Hepatocyte (in vitro differentiated cells): ENCODE data around the gene MYL7.

Source experiments
- EZH2 ChIP-seq: fragments of 200-600 bp; sonication (generic); IDR thresholded peaks from 2 replicates; pipeline ENCODE4 v1.6.1; 2016; ENCODE audit warnings: antibody characterized with exemption, mild to moderate bottlenecking, borderline replicate concordance
- EZH2phosphoT487 ChIP-seq: fragments of 200-600 bp; sonication (generic); IDR thresholded peaks from one replicate; pipeline ENCODE4 v1.6.1; 2018; ENCODE audit warnings: antibody characterized with exemption, mild to moderate bottlenecking, low read depth, moderate library complexity; ENCODE audit not compliant: unreplicated experiment, severe bottlenecking
- TF ChIP-seq, protein P1 (sequence below): fragments of 200-600 bp; sonication (generic); IDR thresholded peaks from 2 replicates; pipeline ENCODE4 v1.5.1; 2016; ENCODE audit warnings: antibody characterized with exemption, mild to moderate bottlenecking; ENCODE audit not compliant: poor library complexity

DNA sequence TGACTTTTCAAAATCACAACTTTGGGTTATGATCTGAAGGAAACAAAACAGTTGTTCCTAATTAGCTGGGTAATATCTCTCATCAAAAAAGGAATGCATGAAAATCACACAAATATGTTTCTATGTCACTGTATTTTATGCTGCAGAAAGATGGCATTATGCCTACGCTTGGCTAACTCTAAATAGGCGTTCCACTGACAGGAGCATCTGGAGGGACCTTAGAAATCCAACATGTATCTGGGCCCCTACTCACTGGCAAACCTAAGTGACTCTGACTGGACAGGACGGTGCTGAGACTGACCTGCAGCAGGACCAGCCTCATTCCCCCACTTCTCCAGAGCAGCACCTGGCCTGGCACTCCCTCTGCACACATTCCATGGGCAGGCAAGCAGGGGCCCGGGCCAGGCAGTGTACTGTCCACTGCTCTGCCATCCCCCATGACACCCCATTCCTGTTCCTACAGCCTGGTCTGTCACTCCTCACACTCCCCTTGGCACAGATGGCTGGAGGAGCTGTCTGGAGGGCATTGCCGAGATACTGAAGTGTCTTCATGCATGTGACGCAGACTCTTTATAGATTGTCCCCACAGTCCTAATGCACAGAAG lies 2.6 kb upstream of the MYL7 start:
- TF ChIP-seq, protein P1, sequence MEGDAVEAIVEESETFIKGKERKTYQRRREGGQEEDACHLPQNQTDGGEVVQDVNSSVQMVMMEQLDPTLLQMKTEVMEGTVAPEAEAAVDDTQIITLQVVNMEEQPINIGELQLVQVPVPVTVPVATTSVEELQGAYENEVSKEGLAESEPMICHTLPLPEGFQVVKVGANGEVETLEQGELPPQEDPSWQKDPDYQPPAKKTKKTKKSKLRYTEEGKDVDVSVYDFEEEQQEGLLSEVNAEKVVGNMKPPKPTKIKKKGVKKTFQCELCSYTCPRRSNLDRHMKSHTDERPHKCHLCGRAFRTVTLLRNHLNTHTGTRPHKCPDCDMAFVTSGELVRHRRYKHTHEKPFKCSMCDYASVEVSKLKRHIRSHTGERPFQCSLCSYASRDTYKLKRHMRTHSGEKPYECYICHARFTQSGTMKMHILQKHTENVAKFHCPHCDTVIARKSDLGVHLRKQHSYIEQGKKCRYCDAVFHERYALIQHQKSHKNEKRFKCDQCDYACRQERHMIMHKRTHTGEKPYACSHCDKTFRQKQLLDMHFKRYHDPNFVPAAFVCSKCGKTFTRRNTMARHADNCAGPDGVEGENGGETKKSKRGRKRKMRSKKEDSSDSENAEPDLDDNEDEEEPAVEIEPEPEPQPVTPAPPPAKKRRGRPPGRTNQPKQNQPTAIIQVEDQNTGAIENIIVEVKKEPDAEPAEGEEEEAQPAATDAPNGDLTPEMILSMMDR, result no peak
- no peak for TF ChIP-seq EZH2
- no peak for TF ChIP-seq EZH2phosphoT487
